Liver (tissue), 9 donors: ENCODE data around the gene MACROH2A1. TPM values are rescaled to one million over a fixed set of nuclear protein-coding genes. Genes with fewer than 3 reads are reported as not detected.

Experiments used
- DNase-seq: peaks from one replicate; pipeline ENCODE4 v3.0.0-alpha.2; 2017; ENCODE audit warnings: low spot score
- H3K27ac ChIP-seq, 2 donors: one replicate each; pipeline ENCODE4 v1.7.0; 2013; ENCODE audit warnings: inconsistent platforms in 2 of 2, low read length in 2 of 2, control low read depth in 1 of 2, low read depth in 1 of 2, mild to moderate bottlenecking in 1 of 2
- H3K27me3 ChIP-seq, 4 donors: one replicate each; pipeline versions ENCODE4 v1.6.1 to v1.7.0; 2013; ENCODE audit warnings: low read length in 3 of 4, inconsistent platforms in 1 of 4, mild to moderate bottlenecking in 1 of 4, moderate library complexity in 1 of 4; ENCODE audit not compliant: control insufficient read depth in 4 of 4, insufficient read depth in 4 of 4
- H3K36me3 ChIP-seq, 4 donors: one replicate each; pipeline versions ENCODE4 v1.6.1 to v1.7.0; 2013; ENCODE audit warnings: low read length in 3 of 4, mild to moderate bottlenecking in 3 of 4, low read depth in 1 of 4, moderate library complexity in 1 of 4; ENCODE audit not compliant: control insufficient read depth in 4 of 4, insufficient read depth in 3 of 4
- H3K4me1 ChIP-seq, 4 donors: one replicate each; pipeline versions ENCODE4 v1.6.1 to v1.7.0; 2013; ENCODE audit warnings: low read length in 3 of 4, mild to moderate bottlenecking in 3 of 4, moderate library complexity in 1 of 4; ENCODE audit not compliant: control insufficient read depth in 4 of 4, insufficient read depth in 4 of 4
- H3K4me3 ChIP-seq, 3 donors: one replicate each; pipeline versions ENCODE4 v1.6.1 to v1.7.0; 2013; ENCODE audit warnings: low read length in 3 of 3, control low read depth in 1 of 3, low read depth in 1 of 3, mild to moderate bottlenecking in 1 of 3
- H3K9ac ChIP-seq, 2 donors: one replicate each; pipeline ENCODE4 v1.7.0; 2013; ENCODE audit warnings: low read length in 2 of 2, mild to moderate bottlenecking in 2 of 2, moderate library complexity in 2 of 2, control low read depth in 1 of 2, low read depth in 1 of 2
- H3K9me3 ChIP-seq, 4 donors: one replicate each; pipeline versions ENCODE4 v1.6.1 to v1.7.0; 2013; ENCODE audit warnings: low read length in 3 of 4; ENCODE audit not compliant: control insufficient read depth in 4 of 4
- CTCF ChIP-seq: fragments of 150-350 bp; IDR thresholded peaks from 2 replicates; pipeline ENCODE4 v1.5.1; 2017; ENCODE audit warnings: improper control_type of control experiment, low read depth, low read length; ENCODE audit not compliant: missing input control
- FOXA1 ChIP-seq: IDR thresholded peaks from 2 replicates; pipeline ENCODE4 v1.6.1; 2016; ENCODE audit warnings: antibody characterized with exemption
- FOXA2 ChIP-seq: IDR thresholded peaks from 2 replicates; pipeline ENCODE4 v1.6.1; 2016; ENCODE audit warnings: antibody characterized with exemption
- GABPA ChIP-seq, 2 donors: IDR thresholded peaks in 1 of 2; conservative IDR thresholded peaks in 1 of 2; 2 replicates each; pipeline ENCODE4 v1.6.1; 2016; ENCODE audit warnings: antibody characterized with exemption in 2 of 2, mild to moderate bottlenecking in 1 of 2, moderate library complexity in 1 of 2
- HNF4A ChIP-seq, 2 donors: conservative IDR thresholded peaks; 2 replicates each; pipeline ENCODE4 v1.6.1; 2016; ENCODE audit warnings: antibody characterized with exemption in 2 of 2, mild to moderate bottlenecking in 2 of 2
- HNF4G ChIP-seq: IDR thresholded peaks from 2 replicates; pipeline ENCODE4 v1.6.1; 2016; ENCODE audit warnings: antibody characterized with exemption
- MAX ChIP-seq: IDR thresholded peaks from 2 replicates; pipeline ENCODE4 v1.6.1; 2016; ENCODE audit warnings: antibody characterized with exemption
- NR2F2 ChIP-seq: IDR thresholded peaks from 2 replicates; pipeline ENCODE4 v1.6.1; 2016; ENCODE audit warnings: antibody characterized with exemption
- RAD21 ChIP-seq, 2 donors: IDR thresholded peaks; 2 replicates each; pipeline ENCODE4 v1.6.1; 2016; ENCODE audit warnings: antibody characterized with exemption in 2 of 2, mild to moderate bottlenecking in 2 of 2
- REST ChIP-seq: IDR thresholded peaks from 2 replicates; pipeline ENCODE4 v1.6.1; 2016; ENCODE audit warnings: antibody characterized with exemption, mild to moderate bottlenecking
- SP1 ChIP-seq: IDR thresholded peaks from 2 replicates; pipeline ENCODE4 v1.6.1; 2018; ENCODE audit warnings: antibody characterized with exemption, mild to moderate bottlenecking
- TAF1 ChIP-seq: conservative IDR thresholded peaks from 2 replicates; pipeline ENCODE4 v1.6.1; 2016; ENCODE audit warnings: antibody characterized with exemption, mild to moderate bottlenecking
- YY1 ChIP-seq: IDR thresholded peaks from 2 replicates; pipeline ENCODE4 v1.6.1; 2016; ENCODE audit warnings: antibody characterized with exemption, mild to moderate bottlenecking
- ZBTB33 ChIP-seq: IDR thresholded peaks from 2 replicates; pipeline ENCODE4 v1.6.1; 2016; ENCODE audit warnings: antibody characterized with exemption
- WGBS: extraction: QIAGEN DNeasy Blood & Tissue Kit; methylation state at CpG from one replicate; pipeline ENCODE4 v1.1.7; 2013; 5-methylcytosine and 5-hydroxymethylcytosine counted together
- polyA plus RNA-seq, 2 donors: library from polyadenylated mRNA; stranded (reverse) in 1 of 2; unstranded in 1 of 2; fragments of 200-250 nt in 1 of 2; fragments of >200 nt in 1 of 2; fragmentation: Nextera tagmentation in 1 of 2; extraction: Ambion mirVana in 1 of 2; gene quantifications; one replicate each; pipeline versions ENCODE4 v1.2.1 to v1.2.3, GENCODE V29; 2013 to 2015
- total RNA-seq, 2 donors: library from RNA; depleted of rRNA; stranded (reverse); fragments of >200 nt; gene quantifications; one replicate each; pipeline ENCODE4 v1.2.3, GENCODE V29; 2014
- donor health status: healthy.
- donor health status: healthy.
- donor health status: healthy.
- donor health status: healthy.
- donor health status: healthy.

Gene MACROH2A1
- total and polyA plus RNA-seq, 4 donors, result 33.7 to 113 (median 62.7) TPM

- Histone ChIP-seq H3K4me1 (peaks cover 3 to 18% (median 11%) of the 10 kb centered on the region in 4 donors), H3K27me3 (no peaks in the 10 kb centered on the region), H3K27ac (no peak overlapping the region), H3K4me3 (no peak overlapping the region), H3K9me3 (no peaks in the 10 kb centered on the region), H3K9ac (no peak overlapping the region), H3K36me3 (no peaks in the 10 kb centered on the region)
- TF ChIP-seq FOXA1 (no peak), NR2F2 (no peak), GABPA (IDR thresholded peaks at IDR 0.05 in 1 of 2, conservative IDR thresholded peaks at IDR 0.05 in 1 of 2) (no peak), FOXA2 (no peak), HNF4G (no peak), YY1 (no peak), CTCF (no peak), TAF1 (no peak)
- WGBS, result 84% methylated on average over 4 of the region's 4 CpGs
- DNase-seq, result no peak
Measured at GRCh38 chr5:135396459-135397055, 2.5 kb downstream of the MACROH2A1 start.

- no peak overlapping the region for H3K9ac ChIP-seq
- TF ChIP-seq TAF1 (no peak), REST (no peak), NR2F2 (no peak), HNF4G (no peak), SP1 (no peak), HNF4A (conservative IDR thresholded peaks at IDR 0.05) (no peak), FOXA1 (no peak), FOXA2 (no peak), MAX (no peak), ZBTB33 (no peak), CTCF (no peak), RAD21 (IDR thresholded peaks at IDR 0.05) (no peak)
- H3K27me3 ChIP-seq, result no peaks in the 10 kb centered on the region
- H3K36me3 ChIP-seq, result no peaks in the 10 kb centered on the region
- no peak for DNase-seq
- H3K9me3 ChIP-seq, result no peaks in the 10 kb centered on the region
- H3K27ac ChIP-seq, result no peak overlapping the region
- no peak overlapping the region for H3K4me3 ChIP-seq
- 86% methylated on average over 4 of the region's 4 CpGs for WGBS
- H3K4me1 ChIP-seq, result peaks cover 3 to 18% (median 11%) of the 10 kb centered on the region in 4 donors
Measured at GRCh38 chr5:135395866-135396265, 3.2 kb downstream of the MACROH2A1 start.
